ENCODE measurements around the gene C2orf49. TPM values are rescaled to one million over a fixed set of nuclear protein-coding genes. Genes with fewer than 3 reads are reported as not detected.

Gene C2orf49
- total RNA-seq, 1 experiment from 2014 or later, result 17.2 TPM

GRCh38 chr2:105329561-105330495, 7.5 kb upstream of the C2orf49 start, which contains the start of gene TGFBRAP1:
Gene TGFBRAP1 (minus strand): TSS chr2:105329735. CDS start chr2:105308301, 21,434 bp downstream.
- Histone ChIP-seq H3K36me3 (ENCODE audit: control insufficient read depth in 1 of 2, insufficient read depth in 2 of 2, low read length in 2 of 2) (0 out of 4 replicates have a peak, but pooled peaks cover 0 to 4% of the 10 kb centered on the region in 2 experiments), H3K9me2 (ENCODE audit: insufficient read depth) (no peaks in the 10 kb centered on the region), H3K79me2 (ENCODE audit: insufficient read depth, low read length) (peaks cover 46% of the 10 kb centered on the region), H3K27me3 (ENCODE audit: insufficient read depth, low read length) (no peaks in the 10 kb centered on the region), H3K4me3 (replicated peaks in 1 of 2; ENCODE audit: low read depth in 1 of 2, low read length in 2 of 2) (peak within 1 kb of the TSS; percentile 51 to 60), H3K4me2 (ENCODE audit: low read length) (peak within 1 kb of the TSS; percentile 82), H3K9ac (ENCODE audit: low read length) (peak within 1 kb of the TSS; percentile 81), H3K27ac (ENCODE audit: low read depth, low read length) (peak within 1 kb of the TSS; percentile 82), H2AFZ (ENCODE audit: low read depth, low read length, poor library complexity, severe bottlenecking) (peak within 1 kb of the TSS; percentile 60), H3K4me1 (ENCODE audit: control insufficient read depth in 1 of 2, insufficient read depth in 2 of 2, low read length in 2 of 2) (peaks cover 12 to 26% of the 10 kb centered on the region in 2 experiments), H3K9me3 (ENCODE audit: control insufficient read depth in 1 of 2, insufficient read depth in 1 of 2, low read depth in 1 of 2, low read length in 2 of 2) (no peaks in the 10 kb centered on the region), H4K20me1 (ENCODE audit: insufficient read depth) (no peaks in the 10 kb centered on the region)
- ChIA-PET RAD21 (ENCODE audit: low non-redundant PET in 1 of 2, low total read pairs in 2 of 2, uncharacterized antibody in 2 of 2, unreplicated experiment in 2 of 2) (interaction anchor here in 1 of 2 experiments (0.7 to 1.3 kb wide), 2 partner anchors 27 to 191 kb away, joined by 3 read pairs; no protein-coding TSS in a partner anchor), CTCF (interaction anchor here (0.7 kb wide), 1 partner anchor 15 kb away, joined by 3 read pairs; no protein-coding TSS in a partner anchor), POLR2A (no interaction called here)
- DNase-seq (ENCODE audit: low read depth, low spot score), result no peak
- intact Hi-C loops (cut with micrococcal nuclease), result no loop called here
- TF ChIP-seq EGR1 (IDR thresholded peaks at IDR 0.05; ENCODE audit: low read depth) (peak; percentile 71), ZFX (IDR thresholded peaks at IDR 0.05) (peak; percentile 99), MAX (IDR thresholded peaks at IDR 0.05) (peak; percentile 51; the same call in 1 of the 2 replicates), POLR2AphosphoS5 (IDR thresholded peaks at IDR 0.05; ENCODE audit: low read depth, low read length) (peak; percentile 54), SP1 (IDR thresholded peaks at IDR 0.05; ENCODE audit: low read depth) (no peak), ATF3 (IDR thresholded peaks at IDR 0.05) (no peak), SIN3A (IDR thresholded peaks at IDR 0.05; ENCODE audit: low read depth) (peak; percentile 7; the same call in 1 of the 2 replicates)
- peak; percentile 81 for ATAC-seq
- BruUV-seq (replicated peaks), result TSS peak; percentile 81
